Naive thymus-derived CD4-positive, alpha-beta T cell (primary cell): ENCODE measurements around the gene SLC6A19. TPM values are rescaled to one million over a fixed set of nuclear protein-coding genes. Genes with fewer than 3 reads are reported as not detected.

Source experiments
- ATAC-seq: fragments of 150-1000 bp; cut with Tn5 transposase; 2 replicates; pipeline ENCODE4 v1.10.0; 2021; ENCODE audit warnings: mild to moderate bottlenecking, moderate library complexity
- CTCF ChIA-PET: fragments of 350-600 bp; sonication (Branson Sonifier 250); formaldehyde crosslinking; loops from one replicate; lab custom pipeline; 2021; ENCODE audit warnings: antibody characterized with exemption; lab: Charles Lee
- POLR2A ChIA-PET: fragments of 350-600 bp; sonication (Branson Sonifier 250); formaldehyde crosslinking; loops from one replicate; lab custom pipeline; 2021; ENCODE audit warnings: antibody characterized with exemption, inconsistent platforms; lab: Charles Lee
- DNase-seq, 9 donors: peaks; one replicate each; pipeline versions ENCODE4 v3.0.0 to v3.0.0-alpha.2; 2020 to 2022; ENCODE audit warnings: mixed read lengths in 1 of 9
- H3K27ac ChIP-seq: one replicate; pipeline ENCODE4 v1.7.0; 2013; ENCODE audit warnings: mild to moderate bottlenecking, low read depth, low read length, moderate library complexity
- H3K27me3 ChIP-seq, 2 donors: one replicate each; pipeline ENCODE4 v1.7.0; 2013; ENCODE audit warnings: low read length in 2 of 2, mild to moderate bottlenecking in 2 of 2, moderate library complexity in 2 of 2; ENCODE audit not compliant: control insufficient read depth in 2 of 2, insufficient read depth in 2 of 2
- H3K36me3 ChIP-seq, 3 experiments: 1 replicate in 2 of 3; 2 replicates in 1 of 3; pipeline ENCODE4 v1.7.0; 2013; ENCODE audit warnings: low read length in 3 of 3, mild to moderate bottlenecking in 3 of 3, moderate library complexity in 1 of 3; ENCODE audit not compliant: insufficient read depth in 3 of 3, control insufficient read depth in 2 of 3
- H3K4me1 ChIP-seq, 2 donors: one replicate each; pipeline ENCODE4 v1.7.0; 2013; ENCODE audit warnings: low read length in 2 of 2, mild to moderate bottlenecking in 2 of 2, moderate library complexity in 1 of 2; ENCODE audit not compliant: control insufficient read depth in 2 of 2, insufficient read depth in 2 of 2
- H3K4me3 ChIP-seq: 2 replicates; pipeline ENCODE4 v1.7.0; 2013; ENCODE audit warnings: mild to moderate bottlenecking, low read length
- H3K9me3 ChIP-seq, 3 experiments: 1 replicate in 2 of 3; 2 replicates in 1 of 3; pipeline ENCODE4 v1.7.0; 2013; ENCODE audit warnings: low read length in 3 of 3; ENCODE audit not compliant: control insufficient read depth in 2 of 3
- H3K27ac Mint-ChIP-seq, 9 donors: one replicate each; pipeline ENCODE4 v1.8.0; 2020 to 2022; ENCODE audit warnings: mixed read lengths in 9 of 9, mild to moderate bottlenecking in 8 of 9, moderate library complexity in 5 of 9, inconsistent platforms in 2 of 9
- H3K27me3 Mint-ChIP-seq, 5 donors: one replicate each; pipeline ENCODE4 v1.8.0; 2021 to 2022; ENCODE audit warnings: mixed read lengths in 5 of 5, mild to moderate bottlenecking in 1 of 5
- H3K36me3 Mint-ChIP-seq, 5 donors: one replicate each; pipeline ENCODE4 v1.8.0; 2020 to 2022; ENCODE audit warnings: mixed read lengths in 5 of 5, mild to moderate bottlenecking in 3 of 5, inconsistent platforms in 1 of 5
- H3K4me1 Mint-ChIP-seq, 7 donors: one replicate each; pipeline ENCODE4 v1.8.0; 2020 to 2022; ENCODE audit warnings: mixed read lengths in 7 of 7, mild to moderate bottlenecking in 3 of 7, inconsistent platforms in 1 of 7
- H3K4me3 Mint-ChIP-seq, 10 donors: one replicate each; pipeline ENCODE4 v1.8.0; 2020 to 2022; ENCODE audit warnings: mild to moderate bottlenecking in 10 of 10, mixed read lengths in 10 of 10, moderate library complexity in 6 of 10, inconsistent platforms in 2 of 10
- H3K9me3 Mint-ChIP-seq, 11 donors: one replicate each; pipeline ENCODE4 v1.8.0; 2020 to 2022; ENCODE audit warnings: mixed read lengths in 11 of 11, mild to moderate bottlenecking in 4 of 11, inconsistent platforms in 1 of 11, moderate library complexity in 1 of 11
- intact Hi-C, 2 donors: fragments of 100-400 bp; cut with micrococcal nuclease; formaldehyde crosslinking; loops; one replicate each; pipeline ENCODE4 v1.15.1; 2023
- polyA plus RNA-seq, 2 donors: library from polyadenylated mRNA; unstranded; fragments of 300-500 nt; fragmentation: Illumina TruSeq; gene quantifications; one replicate each; pipeline ENCODE4 v1.2.3, GENCODE V29; 2021
- total RNA-seq, 6 experiments: library from RNA in 5 of 6; stranded (reverse) in 5 of 6; gene quantifications; 1 replicate in 5 of 6; 2 replicates in 1 of 6; pipeline ENCODE4 v1.2.3 and lab custom pipeline; 2021 to 2026

Gene SLC6A19
- total and polyA plus RNA-seq, 7 experiments from 2014 or later = not detected

DNA sequence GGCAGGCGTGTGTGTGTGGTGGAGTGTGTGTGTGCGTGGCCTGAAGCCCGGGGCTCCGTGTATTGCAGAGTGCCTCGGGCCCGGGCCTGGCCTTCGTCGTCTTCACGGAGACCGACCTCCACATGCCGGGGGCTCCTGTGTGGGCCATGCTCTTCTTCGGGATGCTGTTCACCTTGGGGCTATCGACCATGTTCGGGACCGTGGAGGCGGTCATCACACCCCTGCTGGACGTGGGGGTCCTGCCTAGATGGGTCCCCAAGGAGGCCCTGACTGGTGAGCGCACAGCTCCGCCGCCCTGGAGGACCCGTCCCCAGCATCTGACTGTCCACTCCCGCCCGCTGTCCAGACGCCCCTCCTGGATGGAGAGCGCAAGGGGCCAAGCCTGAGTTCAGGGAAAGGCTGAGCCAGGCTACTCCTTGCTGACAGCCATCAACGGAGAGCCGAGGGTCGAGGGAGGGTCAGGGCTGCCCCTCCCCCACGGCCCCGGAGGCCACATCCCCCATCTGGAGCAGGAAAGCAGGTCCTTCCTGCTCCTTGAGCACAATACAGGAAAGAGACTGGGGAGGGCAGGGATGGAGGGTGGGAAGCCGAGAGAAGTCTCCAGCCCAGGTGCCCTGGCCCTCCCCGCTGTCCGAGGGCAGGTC lies 42.2 kb downstream of the SLC6A19 start:
- CTCF ChIA-PET = no interaction called here
- no peaks in the 10 kb centered on the region for H3K36me3 ChIP-seq
- H3K9me3 Mint-ChIP-seq = peaks cover 0 to 2% (median 0%) of the 10 kb centered on the region in 11 donors
- no peak for DNase-seq
- no peak overlapping the region for H3K4me3 Mint-ChIP-seq
- POLR2A ChIA-PET = no interaction called here
- intact Hi-C loops = no loop called here
- H3K36me3 Mint-ChIP-seq = no peaks in the 10 kb centered on the region
- no peak overlapping the region for H3K4me3 ChIP-seq
- ATAC-seq = no peak
- H3K27ac Mint-ChIP-seq = no peak overlapping the region
- H3K27me3 Mint-ChIP-seq = peaks cover 0 to 10% (median 6%) of the 10 kb centered on the region in 5 donors
- H3K27ac ChIP-seq = no peak overlapping the region
- no peaks in the 10 kb centered on the region for H3K4me1 Mint-ChIP-seq
- peaks cover 0 to 2% of the 10 kb centered on the region in 2 donors for H3K27me3 ChIP-seq
- no peaks in the 10 kb centered on the region for H3K9me3 ChIP-seq
- H3K4me1 ChIP-seq = no peaks in the 10 kb centered on the region

- Histone ChIP-seq H3K4me1 (no peaks in the 10 kb centered on the region), H3K9me3 (no peaks in the 10 kb centered on the region), H3K36me3 (no peaks in the 10 kb centered on the region), H3K4me3 (no peak overlapping the region), H3K27me3 (peaks cover 0 to 2% of the 10 kb centered on the region in 2 donors), H3K27ac (no peak overlapping the region)
- POLR2A ChIA-PET = no interaction called here
- H3K4me3 Mint-ChIP-seq = no peak overlapping the region
- DNase-seq (no peak), ATAC-seq (no peak)
- peaks cover 0 to 2% (median 0%) of the 10 kb centered on the region in 11 donors for H3K9me3 Mint-ChIP-seq
- H3K27ac Mint-ChIP-seq = no peak overlapping the region
- no peaks in the 10 kb centered on the region for H3K36me3 Mint-ChIP-seq
- CTCF ChIA-PET = no interaction called here
- H3K4me1 Mint-ChIP-seq = no peaks in the 10 kb centered on the region
- H3K27me3 Mint-ChIP-seq = peaks cover 0 to 10% (median 6%) of the 10 kb centered on the region in 5 donors
- intact Hi-C loops = no loop called here
Measured at GRCh38 chr5:1244255-1244654, 42.9 kb downstream of the SLC6A19 start.

- intact Hi-C loops = no loop called here
- POLR2A ChIA-PET = no interaction called here
- CTCF ChIA-PET = no interaction called here
Measured at GRCh38 chr5:1244976-1245375, 43.6 kb downstream of the SLC6A19 start.

GRCh38 chr5:1245905-1246576 lies 44.6 kb downstream of the SLC6A19 start:
- no peak overlapping the region for H3K4me3 ChIP-seq
- DNase-seq (no peak), ATAC-seq (no peak)
- H3K4me1 ChIP-seq = no peaks in the 10 kb centered on the region
- no peaks in the 10 kb centered on the region for H3K36me3 ChIP-seq
- Mint-ChIP-seq H3K27me3 (peaks cover 0 to 9% (median 6%) of the 10 kb centered on the region in 5 donors), H3K36me3 (no peaks in the 10 kb centered on the region), H3K4me1 (no peaks in the 10 kb centered on the region), H3K4me3 (no peak overlapping the region), H3K9me3 (peaks cover 0 to 2% (median 0%) of the 10 kb centered on the region in 11 donors), H3K27ac (no peak overlapping the region)
- no peak overlapping the region for H3K27ac ChIP-seq
- H3K9me3 ChIP-seq = no peaks in the 10 kb centered on the region
- CTCF ChIA-PET = no interaction called here
- intact Hi-C loops = no loop called here
- POLR2A ChIA-PET = no interaction called here
- peaks cover 0 to 2% of the 10 kb centered on the region in 2 donors for H3K27me3 ChIP-seq

More at GRCh38 chr5:1244976-1245375, 43.6 kb downstream of the SLC6A19 start:
- Mint-ChIP-seq H3K36me3 (no peaks in the 10 kb centered on the region), H3K9me3 (peaks cover 0 to 2% (median 0%) of the 10 kb centered on the region in 11 donors), H3K27ac (no peak overlapping the region), H3K4me3 (no peak overlapping the region), H3K4me1 (no peaks in the 10 kb centered on the region), H3K27me3 (peaks cover 0 to 10% (median 6%) of the 10 kb centered on the region in 5 donors)
- no peaks in the 10 kb centered on the region for H3K36me3 ChIP-seq
- DNase-seq = no peak
- ATAC-seq = no peak
- peaks cover 0 to 2% of the 10 kb centered on the region in 2 donors for H3K27me3 ChIP-seq
- no peak overlapping the region for H3K27ac ChIP-seq
- no peak overlapping the region for H3K4me3 ChIP-seq
- H3K4me1 ChIP-seq = no peaks in the 10 kb centered on the region
- no peaks in the 10 kb centered on the region for H3K9me3 ChIP-seq

DNA sequence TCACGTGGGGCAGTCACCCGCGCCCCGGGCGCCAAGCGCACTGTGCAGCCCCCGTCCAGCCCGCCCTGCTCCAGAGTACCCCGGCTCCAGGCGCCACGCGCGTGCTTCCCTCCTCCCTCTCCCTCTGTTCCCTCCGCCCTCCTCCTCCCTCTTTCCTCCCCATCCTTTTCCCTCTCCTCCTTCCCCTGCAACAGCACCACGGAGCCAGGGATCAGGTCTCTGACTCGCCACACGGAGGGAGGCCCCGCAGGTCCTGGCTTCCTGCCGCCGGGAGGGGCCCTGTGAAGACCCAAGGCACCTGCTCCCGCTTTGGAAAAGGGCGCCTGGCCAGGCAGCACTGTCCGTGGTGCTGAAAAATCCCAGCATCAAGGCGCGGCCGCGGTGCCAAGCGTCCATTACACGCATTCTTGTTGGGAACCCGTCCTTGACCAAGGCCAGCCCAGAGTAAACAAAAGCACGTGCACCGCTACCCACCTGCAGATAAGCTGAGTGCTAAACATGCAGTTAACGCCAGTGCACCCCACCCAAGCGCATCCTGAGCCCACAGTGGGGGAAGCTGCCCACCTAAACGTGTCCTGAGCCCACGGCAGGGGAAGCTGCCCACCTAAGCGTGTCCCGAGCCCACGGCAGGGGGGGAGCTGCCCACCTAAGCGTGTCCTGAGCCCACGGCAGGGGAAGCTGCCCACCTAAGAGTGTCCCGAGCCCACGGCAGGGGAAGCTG lies 45.5 kb downstream of the SLC6A19 start:
- POLR2A ChIA-PET = no interaction called here
- peak in 4 of 9 donors; percentile 11 to 23 (median 16) for DNase-seq

DNA sequence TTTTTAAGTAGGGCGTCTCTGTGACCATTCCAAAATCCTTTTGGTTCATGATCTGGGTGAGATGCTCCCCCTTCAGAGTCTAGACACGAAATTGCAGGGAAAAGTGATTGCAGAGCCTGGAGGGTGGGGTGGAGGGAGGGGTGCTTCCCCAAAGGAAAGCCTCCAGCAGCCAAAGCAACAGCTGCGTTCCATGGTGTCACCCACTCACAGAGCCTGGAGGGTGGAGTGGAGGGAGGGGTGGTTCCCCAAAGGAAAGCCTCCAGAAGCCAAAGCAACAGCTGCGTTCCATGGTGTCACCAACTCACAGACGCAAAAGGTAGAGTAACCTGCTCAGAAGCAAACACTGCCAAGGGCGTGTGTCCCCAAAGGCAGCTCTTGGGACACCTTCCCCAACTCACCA lies 46.4 kb downstream of the SLC6A19 start:
- DNase-seq (no peak), ATAC-seq (no peak)
- CTCF ChIA-PET = no interaction called here
- Histone ChIP-seq H3K4me3 (no peak overlapping the region), H3K9me3 (no peaks in the 10 kb centered on the region), H3K27ac (no peak overlapping the region), H3K27me3 (peaks cover 0 to 2% of the 10 kb centered on the region in 2 donors), H3K36me3 (no peaks in the 10 kb centered on the region), H3K4me1 (no peaks in the 10 kb centered on the region)
- POLR2A ChIA-PET = no interaction called here
- peaks cover 0 to 2% (median 0%) of the 10 kb centered on the region in 11 donors for H3K9me3 Mint-ChIP-seq
- no peak overlapping the region for H3K27ac Mint-ChIP-seq
- no peak overlapping the region for H3K4me3 Mint-ChIP-seq
- no peaks in the 10 kb centered on the region for H3K36me3 Mint-ChIP-seq
- peaks cover 0 to 4% (median 0%) of the 10 kb centered on the region in 7 donors for H3K4me1 Mint-ChIP-seq
- H3K27me3 Mint-ChIP-seq = peaks cover 0 to 9% (median 6%) of the 10 kb centered on the region in 5 donors
- intact Hi-C loops = no loop called here

More for the DNA sequence above, 45.5 kb downstream of the SLC6A19 start:
- H3K9me3 Mint-ChIP-seq = peaks cover 0 to 2% (median 0%) of the 10 kb centered on the region in 11 donors
- H3K4me1 Mint-ChIP-seq = no peaks in the 10 kb centered on the region
- no peaks in the 10 kb centered on the region for H3K36me3 Mint-ChIP-seq
- H3K4me3 Mint-ChIP-seq = no peak overlapping the region
- H3K36me3 ChIP-seq = no peaks in the 10 kb centered on the region
- no peak overlapping the region for H3K27ac Mint-ChIP-seq
- CTCF ChIA-PET = no interaction called here
- H3K4me1 ChIP-seq = no peaks in the 10 kb centered on the region
- no peaks in the 10 kb centered on the region for H3K9me3 ChIP-seq
- peaks cover 0 to 9% (median 6%) of the 10 kb centered on the region in 5 donors for H3K27me3 Mint-ChIP-seq
- H3K27me3 ChIP-seq = peaks cover 0 to 2% of the 10 kb centered on the region in 2 donors
- no peak overlapping the region for H3K27ac ChIP-seq
- no peak overlapping the region for H3K4me3 ChIP-seq
- intact Hi-C loops = no loop called here
- ATAC-seq = no peak
